ENCODE measurements around the gene MAP4K5. TPM values are rescaled to one million over a fixed set of nuclear protein-coding genes. Genes with fewer than 3 reads are reported as not detected.

The MAP4K5 gene
- 105 and 134 TPM in 2 replicates for total RNA-seq

- TF ChIP-seq CTCF (IDR thresholded peaks at IDR 0.05; ENCODE audit: extremely low read depth, low read depth, low read length): peak; percentile 76
- peak within 1 kb of the TSS; percentile 96 for H3K4me2 ChIP-seq (ENCODE audit: insufficient read depth, low read length)
- H3K36me3 ChIP-seq (ENCODE audit: insufficient read depth, low read length): no peaks in the 10 kb centered on the region
Observed at GRCh38 chr14:50532502-50533240, at the start of gene MAP4K5. Gene MAP4K5 (minus strand): TSS chr14:50532569. CDS start chr14:50532049, 520 bp downstream.

GRCh38 chr14:50578433-50578832 is 46.1 kb upstream of the MAP4K5 start:
- Histone ChIP-seq H3K4me1 (ENCODE audit: insufficient read depth, low read length) (no peaks in the 10 kb centered on the region), H3K27me3 (ENCODE audit: insufficient read depth, low read length) (no peaks in the 10 kb centered on the region), H3K4me2 (ENCODE audit: insufficient read depth, low read length) (no peak overlapping the region), H3K27ac (ENCODE audit: low read depth, low read length) (no peak overlapping the region), H2AFZ (ENCODE audit: low read length) (no peak overlapping the region), H3K36me3 (ENCODE audit: insufficient read depth, low read length) (no peaks in the 10 kb centered on the region), H4K20me1 (ENCODE audit: insufficient read depth, low read length) (no peaks in the 10 kb centered on the region), H3K79me2 (ENCODE audit: insufficient read depth, low read length) (no peaks in the 10 kb centered on the region), H3K4me3 (ENCODE audit: insufficient read depth, low read length) (no peak overlapping the region), H3K9me3 (ENCODE audit: low read depth, low read length) (no peaks in the 10 kb centered on the region)
- no peak for TF ChIP-seq CTCF (IDR thresholded peaks at IDR 0.05; ENCODE audit: extremely low read depth, low read depth, low read length)
- no peak for DNase-seq (ENCODE audit: insufficient read length, low spot score, missing footprints)

More at GRCh38 chr14:50532502-50533240, at the start of gene MAP4K5:
- Histone ChIP-seq H3K9me3 (ENCODE audit: low read depth, low read length) (no peaks in the 10 kb centered on the region), H3K4me3 (ENCODE audit: insufficient read depth, low read length) (peak within 1 kb of the TSS; percentile 85), H4K20me1 (ENCODE audit: insufficient read depth, low read length) (no peaks in the 10 kb centered on the region), H3K4me1 (ENCODE audit: insufficient read depth, low read length) (peaks cover 33% of the 10 kb centered on the region), H3K27me3 (ENCODE audit: insufficient read depth, low read length) (no peaks in the 10 kb centered on the region), H3K27ac (ENCODE audit: low read depth, low read length) (peak within 1 kb of the TSS; percentile 86), H3K79me2 (ENCODE audit: insufficient read depth, low read length) (peaks cover 49% of the 10 kb centered on the region), H2AFZ (ENCODE audit: low read length) (peak within 1 kb of the TSS; percentile 97)
- peak; percentile 97 for DNase-seq (ENCODE audit: insufficient read length, low spot score, missing footprints)

- no peak overlapping the region for H2AFZ ChIP-seq (ENCODE audit: low read length)
- H3K79me2 ChIP-seq (ENCODE audit: insufficient read depth, low read length): no peaks in the 10 kb centered on the region
- H3K27ac ChIP-seq (ENCODE audit: low read depth, low read length): no peak overlapping the region
- H3K4me1 ChIP-seq (ENCODE audit: insufficient read depth, low read length): no peaks in the 10 kb centered on the region
- no peaks in the 10 kb centered on the region for H4K20me1 ChIP-seq (ENCODE audit: insufficient read depth, low read length)
- no peak overlapping the region for H3K4me2 ChIP-seq (ENCODE audit: insufficient read depth, low read length)
- TF ChIP-seq CTCF (IDR thresholded peaks at IDR 0.05; ENCODE audit: extremely low read depth, low read depth, low read length): no peak
- no peak overlapping the region for H3K4me3 ChIP-seq (ENCODE audit: insufficient read depth, low read length)
- no peaks in the 10 kb centered on the region for H3K27me3 ChIP-seq (ENCODE audit: insufficient read depth, low read length)
- no peak for DNase-seq (ENCODE audit: insufficient read length, low spot score, missing footprints)
- no peaks in the 10 kb centered on the region for H3K36me3 ChIP-seq (ENCODE audit: insufficient read depth, low read length)
- H3K9me3 ChIP-seq (ENCODE audit: low read depth, low read length): no peaks in the 10 kb centered on the region
Observed at GRCh38 chr14:50577982-50578381, 45.6 kb upstream of the MAP4K5 start.

DNA sequence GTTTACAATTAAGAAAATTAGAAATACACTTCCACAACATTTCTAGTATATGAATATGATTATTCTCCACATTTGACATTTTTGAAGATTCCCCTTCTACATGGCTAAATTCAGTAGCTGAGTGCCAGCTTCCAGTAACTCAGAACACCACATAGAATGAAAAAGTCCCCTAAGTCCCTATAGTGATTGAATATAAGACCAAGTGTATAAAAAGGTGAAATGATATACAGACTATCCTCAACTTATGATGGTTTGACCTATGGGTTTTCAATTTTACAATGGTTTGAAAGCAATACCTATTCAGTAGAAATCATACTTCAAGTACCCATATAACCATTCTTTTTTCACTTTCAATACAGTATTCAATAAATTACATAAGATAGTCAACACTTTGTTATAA is 43.4 kb upstream of the MAP4K5 start:
- Histone ChIP-seq H3K4me2 (ENCODE audit: insufficient read depth, low read length) (no peak overlapping the region), H3K4me1 (ENCODE audit: insufficient read depth, low read length) (no peaks in the 10 kb centered on the region), H3K27me3 (ENCODE audit: insufficient read depth, low read length) (no peaks in the 10 kb centered on the region), H3K79me2 (ENCODE audit: insufficient read depth, low read length) (no peaks in the 10 kb centered on the region), H3K4me3 (ENCODE audit: insufficient read depth, low read length) (no peak overlapping the region), H4K20me1 (ENCODE audit: insufficient read depth, low read length) (no peaks in the 10 kb centered on the region), H3K36me3 (ENCODE audit: insufficient read depth, low read length) (no peaks in the 10 kb centered on the region), H3K9me3 (ENCODE audit: low read depth, low read length) (no peaks in the 10 kb centered on the region), H3K27ac (ENCODE audit: low read depth, low read length) (no peak overlapping the region), H2AFZ (ENCODE audit: low read length) (no peak overlapping the region)
- no peak for TF ChIP-seq CTCF (IDR thresholded peaks at IDR 0.05; ENCODE audit: extremely low read depth, low read depth, low read length)
- no peak for DNase-seq (ENCODE audit: insufficient read length, low spot score, missing footprints)

All from osteoblast (primary cell).